A549 treated with AZD2906 at 1 μM for 4 hours (cell line): ENCODE measurements around the gene ARHGAP35. TPM values are rescaled to one million over a fixed set of nuclear protein-coding genes. Genes with fewer than 3 reads are reported as not detected.

Experiments used
- total RNA-seq: library from RNA; stranded (reverse); fragments of 200-300 nt; extraction: Qiagen RNA extraction; gene quantifications from 5 replicates; pipeline ENCODE4 v1.2.3, GENCODE V29; 2022

ARHGAP35 gene
- 24.5 to 30.3 TPM (median 28.2 TPM) in 5 replicates for total RNA-seq

GRCh38 chr19:46860846-46861690 lies at the start of gene ARHGAP35:
ARHGAP35 (plus strand) TSS chr19:46860997; CDS start chr19:46918676, 57,679 bp downstream.

DNA sequence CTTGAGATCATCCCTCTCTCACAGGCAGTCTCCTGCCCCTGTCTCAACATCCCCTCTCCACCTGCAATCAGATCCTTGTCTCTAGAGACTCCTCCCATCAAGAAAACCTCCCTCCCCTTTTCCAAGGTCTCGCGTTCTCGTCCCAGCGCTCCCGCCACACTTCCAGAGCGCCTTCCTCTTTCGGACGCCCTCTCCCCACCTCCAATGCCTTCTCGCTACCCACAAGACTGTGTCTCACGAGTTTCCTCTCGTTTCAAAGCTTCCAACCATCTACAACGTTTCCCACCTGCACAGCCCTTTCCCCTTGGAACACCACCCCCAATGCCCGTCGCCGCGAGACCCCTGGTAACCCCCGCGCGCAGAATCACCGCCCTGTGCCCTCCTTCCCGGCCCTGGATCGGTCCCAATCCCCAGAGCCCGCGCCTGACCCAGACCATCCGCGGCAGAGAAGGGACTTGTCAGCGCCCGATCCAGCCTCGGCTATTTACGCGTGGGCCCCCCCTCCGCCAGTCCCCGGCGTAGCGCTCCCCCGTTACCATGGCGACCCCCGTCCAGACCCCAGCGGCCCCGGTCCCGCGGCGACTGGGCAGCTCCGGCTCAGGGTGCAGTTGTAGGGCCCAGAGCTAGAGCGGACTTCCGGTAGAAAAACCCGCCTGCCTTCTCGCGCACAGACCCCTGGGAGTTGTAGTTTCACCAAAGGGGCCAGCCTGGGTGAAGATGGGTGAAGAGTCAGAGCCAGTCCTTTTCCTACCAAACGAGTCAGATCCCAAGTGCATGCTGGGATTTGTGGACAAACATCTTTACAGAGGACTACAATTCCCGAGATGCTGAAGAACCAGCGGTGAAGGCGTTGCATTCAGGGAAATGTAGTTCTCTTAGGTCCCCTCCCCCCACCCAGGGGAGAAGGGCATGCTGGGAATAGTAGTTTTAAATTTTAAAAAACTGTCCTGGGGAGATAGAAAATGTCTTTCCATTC lies 10.3 kb upstream of the ARHGAP35 start, which contains the start of gene AP2S1:
TSS of gene AP2S1 (minus strand) at position 619 of the 976 bp plus-strand sequence. CDS start at position 539, 80 bp downstream.

Other genes starting within 250 kb of the ARHGAP35 start
- gene PTGIR, start 235.9 kb upstream of the ARHGAP35 start, total RNA-seq = 0.03 to 0.09 TPM in 2 of 5 replicates, not detected in the others
- gene GNG8, start 224.8 kb upstream of the ARHGAP35 start, total RNA-seq = not detected in 5 replicates
- gene DACT3, start 199.8 kb upstream of the ARHGAP35 start, total RNA-seq = 0.22 to 0.36 TPM (median 0.28 TPM) in 5 replicates
- 21.8 to 30.0 TPM (median 27.1 TPM) in 5 replicates for gene PRKD2, start 143.9 kb upstream of the ARHGAP35 start, total RNA-seq
- 18.3 to 19.9 TPM (median 19.0 TPM) in 5 replicates for gene FKRP, start 114.9 kb upstream of the ARHGAP35 start, total RNA-seq
- gene STRN4, start 114.5 kb upstream of the ARHGAP35 start, total RNA-seq = 75.8 to 92.0 TPM (median 86.2 TPM) in 5 replicates
- gene SLC1A5, start 72.4 kb upstream of the ARHGAP35 start, total RNA-seq = 207 to 241 TPM (median 213 TPM) in 5 replicates
- 233 to 318 TPM (median 306 TPM) in 5 replicates for gene AP2S1, start 10.2 kb upstream of the ARHGAP35 start, total RNA-seq
- gene NPAS1, start 158.8 kb downstream of the ARHGAP35 start, total RNA-seq = 6.0 to 9.2 TPM (median 6.5 TPM) in 5 replicates
- 31.2 to 90.5 TPM (median 81.3 TPM) in 5 replicates for gene TMEM160, start 187.6 kb downstream of the ARHGAP35 start, total RNA-seq